Loucy (cell line): ENCODE results near the gene NOX5.

Source experiments
- EZH2phosphoT487 ChIP-seq: fragments of 200-600 bp; IDR thresholded peaks from 2 replicates; pipeline ENCODE4 v1.6.1; 2018; ENCODE audit warnings: antibody characterized with exemption, mild to moderate bottlenecking, moderate library complexity, borderline replicate concordance
- TF ChIP-seq, protein P1 (sequence below): fragments of 200-600 bp; sonication (generic); conservative IDR thresholded peaks from 2 replicates; pipeline ENCODE4 v1.5.1; 2014; ENCODE audit warnings: mild to moderate bottlenecking, antibody characterized with exemption, low read length

DNA sequence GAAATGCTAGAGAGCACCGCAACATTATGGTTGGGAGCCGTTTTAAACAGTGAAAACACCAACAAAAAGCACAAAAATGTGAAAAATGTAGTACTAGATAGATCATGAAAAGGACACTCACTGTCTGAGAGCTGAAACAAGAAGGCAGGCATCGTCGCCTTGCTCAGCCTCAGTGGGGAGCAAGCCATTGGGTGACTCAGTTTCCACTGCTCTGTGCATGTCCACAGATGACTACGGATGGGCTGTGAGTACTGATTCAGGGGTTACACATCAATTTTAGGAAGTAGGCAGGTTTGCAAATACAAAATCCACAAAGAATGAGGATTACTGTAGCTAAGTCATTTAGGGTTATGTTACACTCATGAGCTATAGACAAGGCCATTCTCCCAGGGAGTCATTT lies 10.8 kb downstream of the NOX5 start:
- TF ChIP-seq, protein P1, sequence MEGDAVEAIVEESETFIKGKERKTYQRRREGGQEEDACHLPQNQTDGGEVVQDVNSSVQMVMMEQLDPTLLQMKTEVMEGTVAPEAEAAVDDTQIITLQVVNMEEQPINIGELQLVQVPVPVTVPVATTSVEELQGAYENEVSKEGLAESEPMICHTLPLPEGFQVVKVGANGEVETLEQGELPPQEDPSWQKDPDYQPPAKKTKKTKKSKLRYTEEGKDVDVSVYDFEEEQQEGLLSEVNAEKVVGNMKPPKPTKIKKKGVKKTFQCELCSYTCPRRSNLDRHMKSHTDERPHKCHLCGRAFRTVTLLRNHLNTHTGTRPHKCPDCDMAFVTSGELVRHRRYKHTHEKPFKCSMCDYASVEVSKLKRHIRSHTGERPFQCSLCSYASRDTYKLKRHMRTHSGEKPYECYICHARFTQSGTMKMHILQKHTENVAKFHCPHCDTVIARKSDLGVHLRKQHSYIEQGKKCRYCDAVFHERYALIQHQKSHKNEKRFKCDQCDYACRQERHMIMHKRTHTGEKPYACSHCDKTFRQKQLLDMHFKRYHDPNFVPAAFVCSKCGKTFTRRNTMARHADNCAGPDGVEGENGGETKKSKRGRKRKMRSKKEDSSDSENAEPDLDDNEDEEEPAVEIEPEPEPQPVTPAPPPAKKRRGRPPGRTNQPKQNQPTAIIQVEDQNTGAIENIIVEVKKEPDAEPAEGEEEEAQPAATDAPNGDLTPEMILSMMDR, result no peak
- TF ChIP-seq EZH2phosphoT487, result no peak
